Mucosa of descending colon (tissue), 3 donors: ENCODE results near the gene PAFAH2. TPM values are rescaled to one million over a fixed set of nuclear protein-coding genes. Genes with fewer than 3 reads are reported as not detected.

Experiments
- ATAC-seq: fragments of 200-7000 bp; cut with Tn5 transposase; one replicate; pipeline ENCODE4 v1.9.1; 2020; ENCODE audit warnings: mild to moderate bottlenecking, moderate library complexity
- DNase-seq, 3 donors: peaks; one replicate each; pipeline ENCODE4 v3.0.0-alpha.2; 2020
- H3K36me3 ChIP-seq: fragments of 200-600 bp; one replicate; pipeline ENCODE4 v1.8.0; 2021; ENCODE audit warnings: low read depth, mild to moderate bottlenecking
- H3K4me1 ChIP-seq: fragments of 200-600 bp; one replicate; pipeline ENCODE4 v1.8.0; 2021; ENCODE audit warnings: low read depth, mild to moderate bottlenecking
- H3K4me3 ChIP-seq: fragments of 200-600 bp; one replicate; pipeline ENCODE4 v1.8.0; 2021; ENCODE audit warnings: mild to moderate bottlenecking
- H3K9me3 ChIP-seq: fragments of 200-600 bp; one replicate; pipeline ENCODE4 v1.8.0; 2021; ENCODE audit warnings: mild to moderate bottlenecking
- CTCF ChIP-seq: fragments of 200-600 bp; IDR thresholded peaks from one replicate; pipeline ENCODE4 v1.8.0; 2022; ENCODE audit warnings: antibody characterized with exemption, mild to moderate bottlenecking
- intact Hi-C, 2 donors: fragments of 100-400 bp; cut with DNase I in 1 of 2; cut with micrococcal nuclease in 1 of 2; formaldehyde crosslinking; loops; one replicate each; pipeline versions ENCODE4 v1.11.0 to v1.11.1; 2022; cut with DNase I, micrococcal nuclease
- total RNA-seq, 3 donors: library from RNA; stranded (reverse); fragmentation: NEBNext Ultra II Directional in 2 of 3; extraction: Animal tissue kit (Norgen Biotek cat#: 25700) in 2 of 3; gene quantifications; one replicate each; pipeline versions ENCODE4 v1.2.1 to v1.2.4, GENCODE V29; 2021 to 2023
- donor health status: DM: no; HTN: no; CAD: no; lungs with moderate emphysema.
- donor health status: DM: no; HTN: no; CAD: no.
- donor health status: DM: no; HTN: yes; CAD: no.

Gene PAFAH2
- total RNA-seq, 3 donors from 2014 or later: 25.8 to 51.8 (median 38.0) TPM

- no peak for DNase-seq
- intact Hi-C loops: no loop called here
- no peaks in the 10 kb centered on the region for H3K36me3 ChIP-seq
- peaks cover 8% of the 10 kb centered on the region for H3K4me1 ChIP-seq
- H3K4me3 ChIP-seq: no peak overlapping the region
- TF ChIP-seq CTCF: no peak
- ATAC-seq: no peak
- H3K9me3 ChIP-seq: no peaks in the 10 kb centered on the region
These were observed 79.9 kb downstream of the PAFAH2 start for GRCh38 chr1:25917996-25918395.

DNA sequence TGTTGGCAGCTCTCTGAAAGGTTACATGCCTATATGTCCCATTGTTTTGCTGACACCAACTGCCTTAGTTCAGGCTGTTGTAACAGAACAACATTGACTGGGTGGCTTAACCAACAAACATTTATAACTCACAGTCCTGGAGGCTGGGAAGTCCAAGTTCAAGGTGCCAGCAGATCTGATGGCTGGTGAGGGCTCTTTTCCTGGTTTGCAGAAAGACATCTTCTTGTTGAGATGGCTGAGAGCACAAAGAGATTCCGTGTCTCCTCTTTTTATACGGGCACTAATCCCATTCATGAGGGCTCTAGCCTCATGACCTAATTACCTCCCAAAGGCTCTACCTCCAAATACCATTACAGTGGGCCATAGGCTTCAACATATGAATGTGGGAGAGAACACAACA, 81.4 kb downstream of the PAFAH2 start:
- TF ChIP-seq CTCF: no peak
- no peak for DNase-seq
- no peaks in the 10 kb centered on the region for H3K36me3 ChIP-seq
- no peaks in the 10 kb centered on the region for H3K9me3 ChIP-seq
- no peak overlapping the region for H3K4me3 ChIP-seq
- no peak for ATAC-seq
- no peaks in the 10 kb centered on the region for H3K4me1 ChIP-seq
- intact Hi-C loops: no loop called here

DNA sequence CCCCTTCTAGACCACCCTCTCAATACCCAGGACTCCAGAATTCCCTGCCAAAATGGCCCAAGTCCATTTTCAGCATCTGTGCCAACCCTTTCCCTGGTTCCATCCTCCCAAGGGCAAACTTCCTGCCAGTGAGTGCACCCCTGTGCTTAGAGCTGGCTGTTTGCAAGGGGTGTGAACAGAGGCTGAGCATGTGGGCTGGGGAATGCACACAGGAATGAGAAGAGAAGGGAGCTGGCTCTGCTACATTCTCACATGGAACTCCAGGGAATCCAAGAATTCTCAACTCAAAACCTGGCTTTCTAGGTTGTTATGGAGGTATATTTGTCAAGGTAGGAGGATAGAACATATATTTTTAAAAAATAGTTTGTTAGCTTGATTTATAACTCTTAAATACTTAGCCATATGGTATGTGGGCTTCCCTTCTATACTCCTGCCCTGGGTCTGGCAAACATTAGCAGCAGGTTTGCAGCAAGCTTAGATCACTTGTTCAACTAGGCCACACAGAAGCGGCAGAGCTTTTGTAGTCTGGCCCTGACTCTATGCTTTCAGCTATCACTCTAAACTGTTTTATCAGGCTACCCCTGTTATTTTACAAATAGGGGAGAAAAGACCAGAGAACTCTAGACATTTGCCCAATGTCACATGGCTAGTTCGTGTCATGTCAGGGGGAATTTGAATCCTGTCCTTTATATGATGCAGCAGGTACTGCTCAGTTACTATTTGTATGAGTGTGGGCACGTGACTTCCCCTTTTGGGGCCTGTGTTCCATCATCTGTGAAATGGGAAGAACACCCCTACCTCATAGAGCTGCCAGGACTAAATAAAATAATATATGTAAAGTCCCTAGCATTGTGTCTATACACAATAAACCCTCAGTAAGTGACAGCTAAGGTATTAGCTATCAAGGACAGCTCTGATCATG, 83.5 kb downstream of the PAFAH2 start:
- intact Hi-C loops: no loop called here
- Histone ChIP-seq H3K4me3 (no peak overlapping the region), H3K36me3 (no peaks in the 10 kb centered on the region), H3K9me3 (no peaks in the 10 kb centered on the region), H3K4me1 (no peaks in the 10 kb centered on the region)
- no peak for DNase-seq
- no peak for TF ChIP-seq CTCF
- ATAC-seq: no peak

GRCh38 chr1:25913206-25913605, 84.7 kb downstream of the PAFAH2 start:
- Histone ChIP-seq H3K36me3 (no peaks in the 10 kb centered on the region), H3K4me1 (no peaks in the 10 kb centered on the region), H3K9me3 (no peaks in the 10 kb centered on the region), H3K4me3 (no peak overlapping the region)
- no peak for ATAC-seq
- DNase-seq: no peak
- intact Hi-C loops: no loop called here
- no peak for TF ChIP-seq CTCF

GRCh38 chr1:25912076-25912831, 85.6 kb downstream of the PAFAH2 start:
- no peak for DNase-seq
- no peak for TF ChIP-seq CTCF
- Histone ChIP-seq H3K4me1 (no peaks in the 10 kb centered on the region), H3K4me3 (no peak overlapping the region), H3K36me3 (no peaks in the 10 kb centered on the region), H3K9me3 (no peaks in the 10 kb centered on the region)
- no peak for ATAC-seq
- intact Hi-C loops: no loop called here
